Right renal pelvis (tissue), 4 donors: ENCODE results near the gene CELA3B. TPM values are rescaled to one million over a fixed set of nuclear protein-coding genes. Genes with fewer than 3 reads are reported as not detected.

Source experiments
- polyA plus RNA-seq, 4 donors: library from polyadenylated mRNA; unstranded; fragments of 120-200 nt; gene quantifications; one replicate each; pipeline ENCODE4 v1.2.1, GENCODE V29; 2013; ENCODE audit not compliant: insufficient read length in 4 of 4

The CELA3B gene
- polyA plus RNA-seq, 4 donors = 0.13 TPM; not detected in 3

Other genes starting within 250 kb of the CELA3B start
- 10 to 100 TPM; 58.9 to 71.7 (median 65.9) TPM for gene USP48, start 193.9 kb upstream of the CELA3B start, polyA plus RNA-seq
- 1 to 10 TPM; 3.6 to 5.5 (median 5.3) TPM for gene LDLRAD2, start 164.8 kb upstream of the CELA3B start, polyA plus RNA-seq
- 100 to 1,000 TPM; 147 to 222 (median 176) TPM for gene HSPG2, start 39.7 kb upstream of the CELA3B start, polyA plus RNA-seq
- under 1 TPM in 1 of 4 donors, not detected in 3; 0.13 TPM for gene CELA3A, start 24.6 kb downstream of the CELA3B start, polyA plus RNA-seq
- 100 to 1,000 TPM; 349 to 435 (median 419) TPM for gene CDC42, start 75.7 kb downstream of the CELA3B start, polyA plus RNA-seq
- gene WNT4, start 166.1 kb downstream of the CELA3B start, polyA plus RNA-seq = 1 to 10 TPM; 6.7 to 8.2 (median 7.0) TPM